WTC11 (cell line): ENCODE data around the gene ZBTB8A. TPM values are rescaled to one million over a fixed set of nuclear protein-coding genes. Genes with fewer than 3 reads are reported as not detected.

Experiments
- ATAC-seq: fragments of 200-7000 bp; cut with Tn5 transposase; 2 replicates; pipeline ENCODE4 v1.10.0; 2021; ENCODE audit warnings: mild to moderate bottlenecking, moderate library complexity
- CTCF ChIA-PET: fragments of 300-600 bp; sonication (Branson Sonifier 250); formaldehyde crosslinking; loops from one replicate; lab custom pipeline; 2021; ENCODE audit warnings: antibody characterized with exemption; lab: Charles Lee
- POLR2A ChIA-PET: fragments of 350-600 bp; sonication (Branson Sonifier 250); formaldehyde crosslinking; loops from one replicate; lab custom pipeline; 2021; ENCODE audit warnings: antibody characterized with exemption; lab: Charles Lee
- DNase-seq: peaks from one replicate; pipeline ENCODE4 v3.0.0; 2021; ENCODE audit warnings: low spot score
- H3K27ac Mint-ChIP-seq: 2 replicates; pipeline ENCODE4 v1.8.0; 2021; ENCODE audit warnings: mixed read lengths
- H3K27me3 Mint-ChIP-seq: 2 replicates; pipeline ENCODE4 v1.8.0; 2021; ENCODE audit warnings: low read depth, mild to moderate bottlenecking, moderate library complexity, mixed read lengths
- H3K36me3 Mint-ChIP-seq: 2 replicates; pipeline ENCODE4 v1.8.0; 2021; ENCODE audit warnings: mixed read lengths
- H3K4me1 Mint-ChIP-seq: 2 replicates; pipeline ENCODE4 v1.8.0; 2022; ENCODE audit warnings: mixed read lengths
- H3K4me3 Mint-ChIP-seq: 2 replicates; pipeline ENCODE4 v1.8.0; 2021; ENCODE audit warnings: mild to moderate bottlenecking, moderate library complexity, mixed read lengths
- H3K9me3 Mint-ChIP-seq: 2 replicates; pipeline ENCODE4 v1.8.0; 2021; ENCODE audit warnings: mixed read lengths
- E2F4 ChIP-seq: sonication (generic); formaldehyde crosslinking; IDR thresholded peaks from 2 replicates; pipeline ENCODE4 v1.8.1; 2022; ENCODE audit warnings: low read depth, mild to moderate bottlenecking, moderate library complexity, missing genetic modification reagents, borderline replicate concordance
- FOXP4 ChIP-seq: sonication (generic); formaldehyde crosslinking; IDR thresholded peaks from 2 replicates; pipeline ENCODE4 v1.8.0; 2022; ENCODE audit warnings: mild to moderate bottlenecking, missing genetic modification reagents
- GTF2I ChIP-seq: fragments of 250-450 bp; sonication (Bioruptor Pico); conservative IDR thresholded peaks from 2 replicates; pipeline ENCODE4 v1.4.0; 2021; ENCODE audit warnings: mild to moderate bottlenecking
- HMGA2 ChIP-seq: fragments of 250-450 bp; sonication (Bioruptor Pico); IDR thresholded peaks from 2 replicates; pipeline ENCODE4 v1.4.0; 2021; ENCODE audit warnings: mild to moderate bottlenecking, moderate library complexity
- HMGXB4 ChIP-seq: sonication (generic); formaldehyde crosslinking; IDR thresholded peaks from 2 replicates; pipeline ENCODE4 v1.8.1; 2023; ENCODE audit warnings: mild to moderate bottlenecking, moderate library complexity, missing genetic modification reagents
- NFATC4 ChIP-seq: fragments of 250-450 bp; sonication (Bioruptor Pico); IDR thresholded peaks from 2 replicates; pipeline ENCODE4 v1.9.0; 2021; ENCODE audit warnings: mild to moderate bottlenecking
- NFE2L1 ChIP-seq: sonication (generic); formaldehyde crosslinking; IDR thresholded peaks from 2 replicates; pipeline ENCODE4 v1.8.1; 2023; ENCODE audit warnings: missing genetic modification reagents
- PRDM15 ChIP-seq: sonication (generic); formaldehyde crosslinking; IDR thresholded peaks from 2 replicates; pipeline ENCODE4 v1.8.0; 2022; ENCODE audit warnings: missing genetic modification reagents
- SOX15 ChIP-seq: fragments of 250-450 bp; sonication (Bioruptor Pico); IDR thresholded peaks from 2 replicates; pipeline ENCODE4 v1.9.0; 2021; ENCODE audit warnings: mild to moderate bottlenecking
- TEAD1 ChIP-seq: sonication (generic); formaldehyde crosslinking; IDR thresholded peaks from 2 replicates; pipeline ENCODE4 v1.8.0; 2022; ENCODE audit warnings: mild to moderate bottlenecking, missing genetic modification reagents
- TP53 ChIP-seq: sonication (generic); formaldehyde crosslinking; IDR thresholded peaks from 2 replicates; pipeline ENCODE4 v1.8.1; 2023; ENCODE audit warnings: mild to moderate bottlenecking, missing genetic modification reagents
- ZNF121 ChIP-seq: sonication (generic); formaldehyde crosslinking; IDR thresholded peaks from 2 replicates; pipeline ENCODE4 v1.8.0; 2023; ENCODE audit warnings: missing genetic modification reagents
- ZNF396 ChIP-seq: fragments of 250-450 bp; sonication (Bioruptor Pico); IDR thresholded peaks from 2 replicates; pipeline ENCODE4 v1.8.0; 2021; ENCODE audit warnings: mild to moderate bottlenecking, moderate library complexity, borderline replicate concordance
- ZNF425 ChIP-seq: fragments of 250-450 bp; sonication (Bioruptor Pico); conservative IDR thresholded peaks from 2 replicates; pipeline ENCODE4 v1.9.0; 2021; ENCODE audit warnings: mild to moderate bottlenecking
- ZNF671 ChIP-seq: fragments of 250-450 bp; sonication (Bioruptor Pico); IDR thresholded peaks from 2 replicates; pipeline ENCODE4 v1.8.0; 2021; ENCODE audit warnings: mild to moderate bottlenecking
- total RNA-seq: library from RNA; stranded (reverse); gene quantifications from 3 replicates; pipeline ENCODE4 v1.2.3, GENCODE V29; 2021

ZBTB8A gene
- total RNA-seq, 1 experiment from 2014 or later: 7.7 TPM

- Mint-ChIP-seq H3K4me3 (no peak overlapping the region), H3K27ac (no peak overlapping the region), H3K4me1 (no peaks in the 10 kb centered on the region), H3K9me3 (0 out of 2 replicates have a peak, but pooled peaks cover 5% of the 10 kb centered on the region), H3K27me3 (no peaks in the 10 kb centered on the region), H3K36me3 (peaks cover 18% of the 10 kb centered on the region)
- ChIA-PET CTCF (interaction anchor here (0.9 to 2.0 kb wide), 3 partner anchors 17 to 212 kb away, joined by 3 to 15 read pairs (median 4); no protein-coding TSS in a partner anchor), POLR2A (no interaction called here)
- no peak for ATAC-seq
- no peak for DNase-seq
- TF ChIP-seq ZNF396 (CRISPR knock-in tag): no peak
- TF ChIP-seq SOX15 (CRISPR knock-in tag): no peak
- TF ChIP-seq NFATC4 (CRISPR knock-in tag): no peak
- no peak for TF ChIP-seq HMGA2 (CRISPR knock-in tag)
- TF ChIP-seq ZNF121: no peak
- no peak for TF ChIP-seq PRDM15 (CRISPR knock-in tag)
- no peak for TF ChIP-seq E2F4
- TF ChIP-seq TP53 (CRISPR knock-in tag): no peak
- no peak for TF ChIP-seq TEAD1 (CRISPR knock-in tag)
- no peak for TF ChIP-seq ZNF671 (CRISPR knock-in tag)
- TF ChIP-seq HMGXB4 (CRISPR knock-in tag): no peak
- TF ChIP-seq GTF2I (CRISPR knock-in tag): no peak
- no peak for TF ChIP-seq NFE2L1 (CRISPR knock-in tag)
- TF ChIP-seq ZNF425 (CRISPR knock-in tag): no peak
- TF ChIP-seq FOXP4 (CRISPR knock-in tag): no peak
- TF ChIP-seq, all 79 proteins: peak for 0
Measured at GRCh38 chr1:32619701-32620485, 80.7 kb downstream of the ZBTB8A start.
